Measurements from ENCODE around the gene RNF183.

Gene RNF183

GRCh38 chr9:113302792-113303418 is at the start of gene RNF183:
TSS of gene RNF183 (minus strand) at chr9:113303376. CDS start at chr9:113298184, 5,192 bp downstream.
- Histone ChIP-seq H3K79me2 (ENCODE audit: control insufficient read depth, low read length) (no peaks in the 10 kb centered on the region), H3K9me3 (ENCODE audit: control insufficient read depth, insufficient read depth, low read length) (no peaks in the 10 kb centered on the region), H3K4me1 (ENCODE audit: control insufficient read depth, low read length) (no peaks in the 10 kb centered on the region), H3K4me3 (ENCODE audit: low read length) (no peak within 1 kb of the TSS), H3K9me2 (replicated peaks; ENCODE audit: control insufficient read depth, low read length) (no peaks in the 10 kb centered on the region), H3K36me3 (ENCODE audit: control insufficient read depth, low read length) (no peaks in the 10 kb centered on the region), H3K4me2 (ENCODE audit: low read length) (no peak within 1 kb of the TSS), H3K27ac (ENCODE audit: low read depth, low read length) (no peak within 1 kb of the TSS), H4K20me1 (ENCODE audit: control insufficient read depth, insufficient read depth, low read depth, low read length) (no peaks in the 10 kb centered on the region), H3F3A (ENCODE audit: control insufficient read depth, insufficient read depth) (no peaks in the 10 kb centered on the region), H3K27me3 (ENCODE audit: control insufficient read depth, low read length) (peaks cover 12% of the 10 kb centered on the region)
- TF ChIP-seq EZH2phosphoT487 (IDR thresholded peaks at IDR 0.05; ENCODE audit: borderline replicate concordance, low read length) (no peak), CTCF (IDR thresholded peaks at IDR 0.05; ENCODE audit: low read depth, low read length, poor library complexity, severe bottlenecking) (no peak)

GRCh38 chr9:113352411-113352810 is 49.2 kb upstream of the RNF183 start:
- TF ChIP-seq CTCF (IDR thresholded peaks at IDR 0.05; ENCODE audit: low read depth, low read length, poor library complexity, severe bottlenecking) (no peak), EZH2phosphoT487 (IDR thresholded peaks at IDR 0.05; ENCODE audit: borderline replicate concordance, low read length) (no peak)
- H3K9me3 ChIP-seq (ENCODE audit: control insufficient read depth, insufficient read depth, low read length) = no peaks in the 10 kb centered on the region
- H3K4me2 ChIP-seq (ENCODE audit: low read length) = no peak overlapping the region
- H3K27me3 ChIP-seq (ENCODE audit: control insufficient read depth, low read length) = peaks cover 55% of the 10 kb centered on the region
- H4K20me1 ChIP-seq (ENCODE audit: control insufficient read depth, insufficient read depth, low read depth, low read length) = no peaks in the 10 kb centered on the region
- H3K36me3 ChIP-seq (ENCODE audit: control insufficient read depth, low read length) = no peaks in the 10 kb centered on the region
- no peak overlapping the region for H3K4me3 ChIP-seq (ENCODE audit: low read length)
- H3K4me1 ChIP-seq (ENCODE audit: control insufficient read depth, low read length) = peaks cover 20% of the 10 kb centered on the region
- no peaks in the 10 kb centered on the region for H3K9me2 ChIP-seq (replicated peaks; ENCODE audit: control insufficient read depth, low read length)
- no peak overlapping the region for H3K27ac ChIP-seq (ENCODE audit: low read depth, low read length)
- no peaks in the 10 kb centered on the region for H3K79me2 ChIP-seq (ENCODE audit: control insufficient read depth, low read length)
- peaks cover 2% of the 10 kb centered on the region; the same call in 1 of the 2 replicates for H3F3A ChIP-seq (ENCODE audit: control insufficient read depth, insufficient read depth)

GRCh38 chr9:113352006-113352405 is 48.8 kb upstream of the RNF183 start:
- H3K4me2 ChIP-seq (ENCODE audit: low read length) = no peak overlapping the region
- TF ChIP-seq CTCF (IDR thresholded peaks at IDR 0.05; ENCODE audit: low read depth, low read length, poor library complexity, severe bottlenecking) (no peak), EZH2phosphoT487 (IDR thresholded peaks at IDR 0.05; ENCODE audit: borderline replicate concordance, low read length) (no peak)

More at GRCh38 chr9:113352006-113352405, 48.8 kb upstream of the RNF183 start:
- Histone ChIP-seq H3K4me1 (ENCODE audit: control insufficient read depth, low read length) (peaks cover 20% of the 10 kb centered on the region), H4K20me1 (ENCODE audit: control insufficient read depth, insufficient read depth, low read depth, low read length) (no peaks in the 10 kb centered on the region), H3K36me3 (ENCODE audit: control insufficient read depth, low read length) (no peaks in the 10 kb centered on the region), H3K27ac (ENCODE audit: low read depth, low read length) (no peak overlapping the region), H3K27me3 (ENCODE audit: control insufficient read depth, low read length) (peaks cover 52% of the 10 kb centered on the region), H3K9me3 (ENCODE audit: control insufficient read depth, insufficient read depth, low read length) (no peaks in the 10 kb centered on the region), H3F3A (ENCODE audit: control insufficient read depth, insufficient read depth) (peaks cover 2% of the 10 kb centered on the region; the same call in 1 of the 2 replicates), H3K4me3 (ENCODE audit: low read length) (no peak overlapping the region), H3K79me2 (ENCODE audit: control insufficient read depth, low read length) (no peaks in the 10 kb centered on the region), H3K9me2 (replicated peaks; ENCODE audit: control insufficient read depth, low read length) (no peaks in the 10 kb centered on the region)

All from DOHH2 (cell line).